Measurements from ENCODE around the gene PELI2.
"Not testable (repeated sequence)": the region's sequence is repeated elsewhere in the genome, so short reads cannot be mapped to it uniquely, and the experiment has no call there.

PELI2 gene

DNA sequence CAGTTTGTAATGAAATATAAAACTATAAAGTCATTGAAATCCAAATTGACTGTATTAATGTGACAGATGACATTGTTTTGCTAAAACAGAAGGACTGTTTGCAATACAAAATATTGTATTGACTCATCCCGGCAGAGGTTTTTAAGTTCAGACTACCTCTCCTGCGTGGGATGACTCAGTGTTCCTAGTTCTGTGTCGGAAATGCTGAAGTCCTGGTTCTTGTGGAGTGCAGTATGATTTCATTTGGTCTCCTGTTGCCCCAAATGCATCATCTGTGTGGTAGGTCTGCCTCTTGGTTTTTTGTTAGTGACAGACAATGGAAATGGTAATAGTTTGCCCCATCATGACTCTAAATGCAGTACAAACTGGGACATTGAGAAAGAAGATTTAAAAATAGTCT, 27.8 kb downstream of the PELI2 start:
- DNase-seq: no peak

DNA sequence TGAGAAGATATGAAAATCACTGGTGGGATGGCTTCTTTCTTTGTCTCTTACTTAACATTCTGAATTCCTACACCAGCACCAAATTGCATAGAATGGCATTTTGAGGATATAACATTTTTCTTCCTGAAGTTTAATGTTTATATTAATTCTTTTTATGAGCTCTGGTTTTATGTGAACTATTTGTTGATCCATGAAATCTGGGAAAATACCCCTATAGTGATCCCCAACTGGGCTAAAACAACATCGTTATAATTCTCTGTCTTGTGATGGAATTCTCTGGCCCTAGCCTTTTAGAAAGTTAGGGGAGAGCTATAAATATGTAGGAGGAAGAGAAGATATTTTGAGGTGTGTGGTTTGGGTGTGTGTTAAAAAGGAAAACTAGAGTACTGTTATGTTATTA, 29.2 kb downstream of the PELI2 start:
- DNase-seq: no peak

DNA sequence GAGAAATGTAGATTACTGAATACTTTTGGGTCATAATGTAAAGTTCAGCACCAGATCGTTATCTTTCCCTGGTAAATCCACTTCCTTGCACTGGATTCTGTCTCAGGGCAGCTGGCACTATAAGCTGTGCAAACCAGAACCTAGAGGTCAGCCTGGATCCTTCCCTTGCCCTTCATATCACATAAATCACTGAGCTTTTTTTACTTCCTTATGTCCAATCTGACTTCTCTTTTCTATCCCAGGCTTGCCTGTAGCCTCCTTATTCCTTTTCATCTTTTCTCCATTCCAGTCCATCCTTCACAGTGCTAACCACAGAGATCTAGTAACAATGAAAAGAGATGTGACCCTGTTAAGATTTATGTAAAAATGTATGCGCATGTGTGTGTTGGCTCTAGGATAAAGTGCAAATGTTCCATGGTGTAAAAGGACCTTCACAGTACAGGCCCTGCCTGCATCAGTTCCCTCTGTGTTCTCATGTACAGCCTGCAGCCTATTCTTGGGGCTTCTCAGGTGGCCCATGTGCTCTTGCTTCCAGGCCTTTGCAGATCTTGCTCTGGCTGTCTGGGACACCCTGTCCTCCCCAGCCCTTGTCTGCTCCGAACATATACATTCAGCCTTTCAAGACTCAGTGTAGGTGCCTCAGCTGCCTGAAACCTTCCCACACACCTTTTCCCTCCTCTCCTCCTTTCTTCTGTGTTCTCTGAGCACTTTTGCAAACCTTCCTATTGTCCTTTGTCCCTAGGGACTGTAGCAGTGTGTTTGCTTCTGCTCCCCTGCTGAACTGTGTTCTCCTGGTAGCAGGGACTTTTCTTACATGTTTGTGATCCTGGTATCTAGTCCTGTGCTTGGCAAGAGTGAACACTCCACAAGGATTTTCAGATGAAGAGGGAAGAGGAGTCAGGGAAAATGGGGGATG, 30.0 kb downstream of the PELI2 start:
- DNase-seq: no peak

- no peak for DNase-seq
Observed at GRCh38 chr14:56149151-56149550, 30.9 kb downstream of the PELI2 start.

DNA sequence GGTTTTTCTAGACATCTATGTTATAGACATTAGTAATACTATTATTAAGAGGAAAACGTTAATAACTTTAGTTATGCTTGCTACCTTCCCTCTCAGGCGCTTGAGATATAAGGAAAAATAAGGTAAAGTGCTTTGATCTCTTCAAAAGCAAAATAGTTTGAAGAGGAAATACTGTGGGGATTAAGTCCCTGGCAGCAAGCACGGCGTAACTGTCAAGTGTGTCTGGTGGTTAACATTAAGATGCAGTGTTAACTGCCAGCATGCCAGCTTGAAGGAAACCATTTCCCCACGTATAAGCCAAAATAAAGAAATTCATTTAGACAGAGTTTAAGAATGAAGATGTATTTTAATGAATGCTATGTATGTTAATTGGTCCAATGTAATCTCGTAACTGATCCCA, 31.8 kb downstream of the PELI2 start:
- no peak for DNase-seq

DNA sequence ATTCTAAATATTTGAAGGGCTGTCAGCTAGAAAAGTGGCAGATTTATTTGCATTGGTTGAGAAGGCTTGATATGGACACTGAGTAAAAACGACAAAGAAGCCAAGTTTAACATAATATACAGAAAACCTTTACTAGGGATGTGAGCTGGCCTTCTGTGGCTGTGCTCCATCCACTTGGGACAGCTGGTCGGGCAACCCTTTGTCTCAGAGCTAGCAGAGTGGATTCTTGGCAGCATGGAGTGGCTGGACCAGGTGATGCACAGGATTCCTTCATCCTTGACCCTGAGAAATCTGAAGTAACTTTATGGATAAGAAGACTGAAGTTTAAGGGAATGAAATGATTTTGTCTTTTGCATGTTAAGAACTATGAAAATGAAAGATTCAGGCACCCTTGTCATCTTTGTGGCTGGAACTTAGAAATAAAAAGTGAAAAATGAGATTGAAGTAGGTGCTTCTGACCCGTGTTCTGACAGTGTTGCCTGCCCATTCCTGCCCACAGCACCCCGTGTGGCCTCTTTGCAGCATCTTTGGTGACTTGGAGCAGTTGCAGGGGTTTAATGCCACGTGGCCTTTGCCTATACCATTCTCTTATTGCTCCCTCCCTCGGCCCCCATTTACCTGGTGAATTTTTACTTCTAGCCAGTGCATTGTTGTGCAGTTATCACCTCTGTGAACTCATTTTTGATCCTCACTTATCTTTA, 32.6 kb downstream of the PELI2 start:
- DNase-seq: no peak

DNA sequence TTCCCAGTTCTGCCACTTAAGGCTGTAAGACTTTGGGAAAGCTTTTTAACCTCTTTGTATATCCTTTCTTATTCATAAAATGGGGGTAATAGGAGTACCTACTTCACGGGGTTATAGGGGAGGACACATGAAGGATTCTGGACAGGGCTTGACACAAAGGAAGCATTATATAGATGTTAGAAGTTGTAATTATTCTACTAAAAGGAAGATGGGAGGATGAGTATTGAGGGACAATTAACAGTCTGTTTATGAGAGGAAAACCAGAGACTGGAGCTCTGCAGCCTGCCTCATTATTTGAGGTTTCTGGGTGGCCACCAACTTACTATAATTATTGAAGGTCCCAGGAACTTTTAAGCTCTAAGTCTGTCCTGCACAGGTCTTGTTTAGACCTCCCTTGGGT, 34.0 kb downstream of the PELI2 start:
- DNase-seq: no peak

- DNase-seq: no peak
Observed at GRCh38 chr14:56153267-56153666, 35.1 kb downstream of the PELI2 start.

GRCh38 chr14:56154321-56154720, 36.1 kb downstream of the PELI2 start:
- DNase-seq: no peak

DNA sequence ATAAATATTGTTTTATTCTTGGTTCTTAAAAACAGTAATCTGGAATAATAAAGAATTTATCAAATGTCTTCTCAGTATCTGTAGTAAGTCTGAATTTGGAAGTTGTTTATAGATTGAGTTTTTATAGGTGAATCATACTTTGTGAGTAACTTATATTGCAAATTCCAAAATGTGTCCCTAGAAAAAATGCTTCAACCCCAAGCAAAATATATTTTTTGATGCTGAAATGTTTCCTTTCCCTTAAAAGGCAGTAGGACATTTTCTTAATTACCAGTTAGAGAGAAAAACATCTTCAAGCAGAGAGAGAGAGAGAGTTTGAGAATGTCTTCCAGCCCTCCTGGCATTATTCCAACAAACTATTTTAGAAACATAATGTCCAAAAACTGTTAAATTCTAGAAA, 37.9 kb downstream of the PELI2 start:
- DNase-seq: no peak

DNA sequence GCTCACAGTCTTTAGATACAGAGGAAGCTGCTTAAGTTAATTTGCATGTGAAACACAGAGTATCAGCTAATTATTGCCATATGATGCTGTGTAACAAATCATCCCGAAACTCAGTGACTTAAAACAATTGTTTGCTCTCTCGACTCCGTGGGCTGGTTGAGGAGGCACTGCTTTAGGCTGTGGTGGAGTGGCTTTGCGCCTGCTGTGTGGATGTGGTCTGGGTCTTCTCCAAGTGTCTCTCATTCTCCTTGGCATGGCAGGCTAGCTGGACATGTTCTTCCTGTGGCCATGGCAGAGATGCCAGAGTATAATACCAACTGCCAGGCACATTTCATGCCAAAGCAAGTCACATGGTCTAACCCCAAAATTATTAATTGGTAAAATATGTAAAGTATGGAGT, 40.9 kb downstream of the PELI2 start:
- DNase-seq: no peak

DNA sequence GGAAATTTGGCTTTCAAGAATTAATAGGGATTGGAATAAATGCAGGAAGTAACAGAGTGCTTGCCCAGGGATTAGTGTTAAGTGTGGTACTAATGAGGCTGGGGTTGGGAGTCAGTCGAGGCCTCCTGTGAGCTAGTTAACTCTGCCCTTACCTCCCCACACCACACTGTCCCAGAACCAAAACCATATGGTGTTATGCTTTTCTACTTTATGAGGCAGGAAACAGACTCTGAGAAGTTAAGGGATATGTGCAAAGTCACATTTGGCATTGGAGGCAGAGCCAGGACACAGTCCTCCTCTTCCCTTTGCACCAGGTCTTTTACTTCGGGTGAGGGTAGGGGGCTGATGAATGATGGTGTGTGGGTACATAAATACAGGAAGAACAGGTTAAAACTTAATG, 41.9 kb downstream of the PELI2 start:
- DNase-seq: no peak

- DNase-seq: no peak
Observed at GRCh38 chr14:56161658-56162057, 43.4 kb downstream of the PELI2 start.

DNA sequence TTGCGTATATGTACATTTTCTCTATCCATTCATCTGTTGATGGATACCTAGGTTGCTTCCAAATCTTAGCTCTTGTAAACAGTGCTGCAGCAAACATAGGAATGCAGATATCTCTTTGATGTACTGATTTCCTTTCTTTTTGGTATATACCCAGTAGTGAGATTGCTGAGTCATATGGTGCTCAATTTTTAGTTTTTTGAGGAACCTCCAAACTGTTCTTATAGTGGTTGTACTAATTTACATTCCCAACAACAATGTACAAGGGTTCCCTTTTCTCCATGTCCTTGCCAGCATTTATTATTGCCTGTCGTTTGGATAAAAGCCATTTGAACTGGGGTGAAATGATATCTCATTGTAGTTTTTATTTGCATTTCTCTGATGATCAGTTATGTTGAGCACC, 44.3 kb downstream of the PELI2 start:
- no peak for DNase-seq

DNA sequence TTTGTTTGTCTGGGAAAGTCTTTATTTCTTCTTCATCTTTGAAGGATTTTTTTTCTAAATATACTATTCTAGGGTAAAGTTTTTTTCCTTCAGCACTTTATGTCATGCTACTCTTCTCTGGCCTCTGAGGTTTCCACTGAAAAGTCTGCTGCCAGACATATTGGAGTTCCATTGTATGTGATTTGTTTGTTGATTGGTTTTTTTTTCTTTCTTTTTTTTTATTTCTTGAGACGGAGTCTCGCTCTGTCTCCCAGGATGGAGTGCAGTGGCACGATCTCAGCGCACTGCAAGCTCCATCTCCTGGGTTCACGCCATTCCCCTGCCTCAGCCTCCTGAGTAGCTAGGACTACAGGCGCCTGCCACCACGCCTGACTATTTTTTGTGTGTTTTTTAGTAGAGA, 48.4 kb downstream of the PELI2 start:
- not testable (repeated sequence) for DNase-seq

DNA sequence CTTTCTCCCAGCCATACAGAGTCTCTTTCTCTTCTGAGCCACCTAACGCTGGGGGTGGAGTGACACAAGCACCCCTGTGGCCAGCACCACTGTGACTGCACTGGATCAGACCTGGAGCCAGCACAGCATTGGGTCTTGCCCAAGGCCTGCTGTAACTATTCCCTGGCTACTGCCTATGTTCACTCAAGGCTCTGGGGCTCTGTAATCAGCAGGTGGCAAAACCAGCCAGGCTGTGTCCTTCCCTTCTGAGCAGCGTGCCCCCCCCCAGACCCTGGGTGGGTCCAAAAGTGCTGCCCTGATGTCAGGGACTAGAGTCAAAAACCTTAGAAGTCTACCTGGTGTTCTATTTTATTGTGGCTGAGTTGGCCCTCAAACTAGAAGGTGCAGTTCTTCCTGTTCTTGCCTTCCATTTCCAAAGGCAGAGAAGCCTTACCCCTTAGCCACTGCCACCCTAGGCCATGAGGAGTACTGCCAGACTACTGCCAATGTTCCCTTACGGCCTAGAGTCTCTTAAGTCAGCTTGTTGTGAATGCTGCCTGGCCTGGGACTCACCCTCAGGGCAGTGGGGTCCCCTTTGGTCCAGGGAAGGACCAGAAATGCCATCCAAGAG, 49.9 kb downstream of the PELI2 start:
- no peak for DNase-seq

GRCh38 chr14:56170028-56170427, 51.8 kb downstream of the PELI2 start:
- no peak for DNase-seq

DNA sequence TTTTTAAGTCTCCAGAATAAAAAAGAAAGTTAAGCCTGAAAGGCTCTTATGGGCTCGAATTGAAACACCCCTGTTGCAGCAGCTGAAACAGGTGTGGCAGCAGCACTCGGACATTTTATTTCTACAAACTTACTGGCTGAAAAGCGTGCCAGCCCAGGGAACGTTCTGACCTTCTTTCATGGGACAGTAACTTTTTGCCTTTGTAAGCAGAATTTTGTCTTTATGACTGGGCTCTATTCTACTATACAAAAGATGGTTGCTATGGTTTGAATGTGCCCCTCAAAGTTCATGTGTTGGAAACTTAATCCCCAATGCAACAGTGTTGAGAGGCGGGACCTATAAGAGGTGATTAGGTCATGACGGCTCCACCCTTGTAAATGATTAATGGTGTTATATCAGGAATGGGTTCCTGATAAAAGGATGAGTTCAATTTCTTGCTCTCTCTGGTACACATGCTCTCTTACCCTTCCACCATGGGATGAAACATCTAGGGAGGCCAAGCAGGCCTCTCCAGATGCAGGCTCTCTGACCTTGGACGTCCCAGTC, 52.7 kb downstream of the PELI2 start:
- DNase-seq: no peak

GRCh38 chr14:56172074-56172473, 53.9 kb downstream of the PELI2 start:
- no peak for DNase-seq

DNA sequence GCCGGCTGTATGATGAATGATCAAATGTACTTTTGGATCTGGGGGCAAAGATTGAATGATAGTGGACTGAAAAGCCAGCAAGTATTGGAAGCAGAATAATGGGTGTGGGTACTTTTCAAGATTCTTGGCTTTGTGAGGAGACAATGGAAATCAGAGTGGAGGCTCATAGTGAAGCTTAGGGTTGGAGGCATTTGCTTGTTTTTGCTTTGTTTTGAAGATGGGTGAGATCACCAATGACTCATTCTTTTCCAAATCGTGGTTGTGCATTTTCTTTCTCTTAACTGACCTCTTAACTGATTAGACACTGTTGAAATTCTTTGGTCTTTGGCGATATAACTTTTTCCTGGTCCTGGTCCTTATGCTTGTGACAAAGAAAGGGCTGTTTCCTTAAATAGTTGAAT, 54.4 kb downstream of the PELI2 start:
- no peak for DNase-seq

- DNase-seq: no peak
Observed at GRCh38 chr14:56173365-56173922, 55.2 kb downstream of the PELI2 start.

DNA sequence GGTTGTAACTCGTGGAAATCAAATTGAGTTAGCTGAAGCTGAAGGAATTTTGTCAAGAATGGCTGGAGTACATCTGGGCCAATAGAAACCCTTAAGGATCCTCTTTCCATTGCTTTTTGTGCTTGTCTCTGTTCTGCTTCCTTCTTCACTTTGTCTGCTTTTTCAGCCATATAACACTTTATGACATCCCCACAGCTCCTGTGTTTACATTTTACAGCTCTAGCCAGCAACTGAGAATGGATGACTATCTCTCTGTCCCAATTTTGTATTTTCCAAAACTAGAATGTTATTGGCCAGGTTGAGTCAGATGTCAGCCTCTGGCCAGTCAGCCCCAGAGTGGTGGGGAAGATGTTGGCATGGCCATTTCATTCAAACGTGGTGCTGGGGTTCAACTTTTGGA, 57.6 kb downstream of the PELI2 start:
- DNase-seq: no peak

- DNase-seq: no peak
Observed at GRCh38 chr14:56176530-56176929, 58.3 kb downstream of the PELI2 start.

Data from COR-L47 (cell line).